Neural progenitor cell (in vitro differentiated cells): ENCODE data around the gene HOXA13. TPM values are rescaled to one million over a fixed set of nuclear protein-coding genes. Genes with fewer than 3 reads are reported as not detected.

ENCODE experiments used
- DNase-seq: peaks from one replicate; pipeline ENCODE4 v3.0.0-alpha.2; 2016; ENCODE audit warnings: low spot score
- H2AFZ ChIP-seq: fragments of 200-600 bp; sonication (generic); replicated peaks from 2 replicates; pipeline ENCODE4 v1.6.1; 2016; ENCODE audit warnings: antibody characterized with exemption
- H3F3A ChIP-seq: fragments of 200-600 bp; sonication (generic); 2 replicates; pipeline ENCODE4 v1.6.1; 2016; ENCODE audit warnings: antibody characterized with exemption, low read depth
- H3K27ac ChIP-seq: fragments of 200-600 bp; sonication (generic); 2 replicates; pipeline ENCODE4 v1.5.1; 2016; ENCODE audit warnings: mild to moderate bottlenecking
- H3K27me3 ChIP-seq: fragments of 200-600 bp; sonication (generic); 2 replicates; pipeline ENCODE4 v1.6.1; 2016; ENCODE audit warnings: mild to moderate bottlenecking, moderate library complexity
- H3K36me3 ChIP-seq: fragments of 200-600 bp; sonication (generic); 2 replicates; pipeline ENCODE4 v1.5.1; 2016
- H3K4me1 ChIP-seq: fragments of 200-600 bp; sonication (generic); 2 replicates; pipeline ENCODE4 v1.6.1; 2016; ENCODE audit warnings: mixed run types
- H3K4me2 ChIP-seq: fragments of 200-600 bp; sonication (generic); 2 replicates; pipeline ENCODE4 v1.6.1; 2016
- H3K4me3 ChIP-seq: fragments of 200-600 bp; sonication (generic); 2 replicates; pipeline ENCODE4 v1.5.1; 2016
- H3K79me2 ChIP-seq: fragments of 200-600 bp; sonication (generic); 2 replicates; pipeline ENCODE4 v1.6.1; 2016; ENCODE audit warnings: low read depth
- H3K9ac ChIP-seq: fragments of 200-600 bp; sonication (generic); 2 replicates; pipeline ENCODE4 v1.6.1; 2016
- H3K9me3 ChIP-seq: fragments of 200-600 bp; sonication (generic); 2 replicates; pipeline ENCODE4 v1.5.1; 2016; ENCODE audit warnings: low read depth
- H4K20me1 ChIP-seq: fragments of 200-600 bp; sonication (generic); 2 replicates; pipeline ENCODE4 v1.6.1; 2016; ENCODE audit warnings: low read depth
- H3K27ac Mint-ChIP-seq: 3 replicates; pipeline ENCODE4 v1.8.0; 2021; ENCODE audit warnings: mixed read lengths
- H3K27me3 Mint-ChIP-seq: 2 replicates; pipeline ENCODE4 v1.8.0; 2022; ENCODE audit warnings: low read depth, mild to moderate bottlenecking, inconsistent platforms, moderate library complexity, mixed read lengths; ENCODE audit not compliant: insufficient read depth
- H3K36me3 Mint-ChIP-seq: 3 replicates; pipeline ENCODE4 v1.8.0; 2021; ENCODE audit warnings: mixed read lengths
- H3K4me1 Mint-ChIP-seq: 3 replicates; pipeline ENCODE4 v1.8.0; 2021; ENCODE audit warnings: mixed read lengths
- H3K4me3 Mint-ChIP-seq: 3 replicates; pipeline ENCODE4 v1.8.0; 2021; ENCODE audit warnings: mild to moderate bottlenecking, moderate library complexity, mixed read lengths
- H3K9me3 Mint-ChIP-seq: 3 replicates; pipeline ENCODE4 v1.8.0; 2020; ENCODE audit warnings: mixed read lengths
- CTCF ChIP-seq: fragments of 200-600 bp; sonication (generic); IDR thresholded peaks from 2 replicates; pipeline ENCODE4 v1.5.1; 2017; ENCODE audit warnings: antibody characterized with exemption, mild to moderate bottlenecking
- EZH2 ChIP-seq: fragments of 200-600 bp; sonication (generic); IDR thresholded peaks from 2 replicates; pipeline ENCODE4 v1.6.1; 2017; ENCODE audit warnings: antibody characterized with exemption, mild to moderate bottlenecking, moderate library complexity
- EZH2phosphoT487 ChIP-seq: fragments of 200-600 bp; sonication (generic); IDR thresholded peaks from 2 replicates; pipeline ENCODE4 v1.6.1; 2017; ENCODE audit warnings: antibody characterized with exemption
- total RNA-seq: library from RNA; depleted of rRNA; stranded (reverse); fragments of >200 nt; gene quantifications from 2 replicates; pipeline ENCODE4 v1.2.3, GENCODE V29; 2015; ENCODE audit warnings: low replicate concordance

HOXA13 gene
- total RNA-seq, 1 donor from 2014 or later = not detected

DNA sequence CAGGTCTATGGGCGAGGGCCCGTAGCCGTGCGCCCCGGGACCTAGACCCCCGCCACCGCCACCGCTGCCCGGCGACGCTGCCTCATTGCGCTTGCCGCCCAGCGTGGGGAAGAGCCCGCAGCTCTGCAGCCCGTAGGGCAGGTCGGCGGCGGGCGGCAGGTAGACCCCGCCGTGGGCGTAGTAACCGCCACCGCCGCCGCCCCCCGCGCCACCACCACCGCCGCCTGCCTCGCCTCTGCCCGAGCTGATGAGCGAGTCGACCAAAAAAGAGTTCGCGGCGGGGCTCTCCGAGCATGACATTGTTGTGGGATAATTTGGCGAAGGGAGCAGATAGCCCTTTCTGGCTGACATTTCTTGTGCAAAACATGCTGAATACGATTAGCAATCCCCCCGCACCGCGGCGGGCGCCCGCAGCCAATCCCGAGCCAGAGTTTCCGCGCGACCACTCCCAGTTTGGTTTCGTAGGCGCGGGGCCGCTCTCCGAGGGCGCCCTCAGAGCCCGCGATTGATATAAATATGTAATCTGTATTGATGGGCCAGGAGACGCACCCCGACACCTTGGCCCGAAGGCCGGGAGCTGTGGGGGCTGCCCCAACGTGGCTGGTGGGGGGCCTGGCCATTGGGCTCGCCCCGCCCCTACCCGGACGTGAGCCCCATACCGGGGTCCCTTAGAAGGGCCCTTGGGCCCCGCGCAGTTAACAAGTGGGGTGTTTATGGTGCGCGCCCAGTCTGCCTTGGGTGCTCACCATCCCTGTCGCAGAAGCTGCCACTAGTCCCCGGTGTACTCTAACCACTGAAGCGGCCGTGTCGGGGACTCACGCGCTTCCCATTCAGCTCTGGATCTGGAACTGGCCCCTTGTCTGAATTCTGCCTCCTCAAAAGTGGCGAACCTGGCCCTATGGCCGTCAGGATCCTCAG lies 25.7 kb downstream of the HOXA13 start, which contains the start of gene HOXA10:
Gene HOXA10, minus strand, starts transcription at position 365 of the 918 bp plus-strand sequence. Its CDS starts 14 bp downstream, at position 351.
- Mint-ChIP-seq H3K27ac (no peak within 1 kb of the TSS), H3K4me3 (no peak within 1 kb of the TSS), H3K9me3 (peaks cover 16% of the 10 kb centered on the region), H3K4me1 (peaks cover 2% of the 10 kb centered on the region), H3K36me3 (no peaks in the 10 kb centered on the region), H3K27me3 (peaks cover 80% of the 10 kb centered on the region)
- Histone ChIP-seq H3K4me1 (no peaks in the 10 kb centered on the region), H2AFZ (no peak within 1 kb of the TSS), H3K27me3 (peaks cover 100% of the 10 kb centered on the region), H3F3A (no peaks in the 10 kb centered on the region), H3K27ac (no peak within 1 kb of the TSS), H4K20me1 (peaks cover 98% of the 10 kb centered on the region), H3K4me3 (no peak within 1 kb of the TSS), H3K36me3 (no peaks in the 10 kb centered on the region), H3K9ac (no peak within 1 kb of the TSS), H3K4me2 (peak within 1 kb of the TSS; percentile 42), H3K79me2 (no peaks in the 10 kb centered on the region), H3K9me3 (no peaks in the 10 kb centered on the region)
- DNase-seq = no peak
- TF ChIP-seq EZH2phosphoT487 (peak; percentile 95), CTCF (no peak), EZH2 (peak; percentile 72)

GRCh38 chr7:27173511-27173955 lies 26.4 kb downstream of the HOXA13 start:
- DNase-seq = no peak
- Histone ChIP-seq H2AFZ (no peak overlapping the region), H3K27me3 (peaks cover 100% of the 10 kb centered on the region), H3K27ac (no peak overlapping the region), H3K4me1 (no peaks in the 10 kb centered on the region), H3K79me2 (no peaks in the 10 kb centered on the region), H3K4me3 (no peak overlapping the region), H4K20me1 (peaks cover 98% of the 10 kb centered on the region), H3K36me3 (no peaks in the 10 kb centered on the region), H3K9ac (no peak overlapping the region), H3K4me2 (peak overlapping the region; percentile 42), H3F3A (no peaks in the 10 kb centered on the region), H3K9me3 (no peaks in the 10 kb centered on the region)
- H3K27ac Mint-ChIP-seq = no peak overlapping the region
- H3K27me3 Mint-ChIP-seq = peaks cover 80% of the 10 kb centered on the region
- H3K4me1 Mint-ChIP-seq = peaks cover 2% of the 10 kb centered on the region
- peaks cover 12% of the 10 kb centered on the region for H3K9me3 Mint-ChIP-seq
- no peaks in the 10 kb centered on the region for H3K36me3 Mint-ChIP-seq
- no peak overlapping the region for H3K4me3 Mint-ChIP-seq
- TF ChIP-seq EZH2 = peak; percentile 99
- no peak for TF ChIP-seq CTCF
- TF ChIP-seq EZH2phosphoT487 = peak; percentile 97

DNA sequence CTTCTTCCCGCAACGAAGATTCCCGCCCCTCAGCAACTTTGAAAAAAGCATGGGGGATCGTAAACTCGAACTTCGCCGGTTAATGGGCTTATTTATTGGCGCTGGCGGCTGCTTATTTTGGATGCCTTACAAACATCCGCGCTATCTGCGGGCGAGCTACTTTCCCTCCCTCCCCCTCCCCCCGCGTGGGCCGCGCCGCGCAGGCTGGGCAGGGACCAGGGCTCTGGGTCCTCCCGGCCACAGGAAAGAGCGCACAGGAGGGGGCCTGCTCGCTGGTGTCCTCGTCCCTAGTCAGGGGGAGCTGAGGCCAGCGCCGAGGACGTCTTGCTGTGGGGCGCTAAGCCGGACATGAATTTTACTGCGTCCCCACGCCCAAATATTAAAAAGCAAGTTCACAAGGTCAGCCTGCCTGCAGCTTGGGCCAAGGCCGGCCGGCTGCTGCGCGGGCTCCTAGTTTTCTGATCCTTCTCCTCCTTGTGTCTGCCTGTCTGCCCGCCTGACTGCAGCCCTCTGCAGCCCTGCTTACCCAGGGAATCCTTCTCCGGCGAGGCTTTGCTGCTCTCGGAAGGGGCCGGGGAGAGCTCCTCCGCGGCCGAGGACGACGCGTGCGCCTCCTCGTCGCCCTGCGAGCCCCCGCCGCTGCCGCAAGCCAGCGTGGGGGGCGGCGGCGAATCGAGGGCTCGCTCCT lies 26.9 kb downstream of the HOXA13 start:
- H3K27ac ChIP-seq = no peak overlapping the region
- Mint-ChIP-seq H3K27me3 (peaks cover 80% of the 10 kb centered on the region), H3K36me3 (no peaks in the 10 kb centered on the region), H3K27ac (no peak overlapping the region), H3K4me3 (no peak overlapping the region), H3K4me1 (peaks cover 2% of the 10 kb centered on the region), H3K9me3 (peaks cover 12% of the 10 kb centered on the region)
- no peak for TF ChIP-seq CTCF
- TF ChIP-seq EZH2 = no peak
- TF ChIP-seq EZH2phosphoT487 = no peak
- no peaks in the 10 kb centered on the region for H3K4me1 ChIP-seq
- peak overlapping the region; percentile 42 for H3K4me2 ChIP-seq
- no peaks in the 10 kb centered on the region for H3F3A ChIP-seq
- H3K36me3 ChIP-seq = no peaks in the 10 kb centered on the region
- H3K9ac ChIP-seq = no peak overlapping the region
- no peak overlapping the region for H2AFZ ChIP-seq
- DNase-seq = peak; percentile 60
- no peaks in the 10 kb centered on the region for H3K9me3 ChIP-seq
- peaks cover 100% of the 10 kb centered on the region for H3K27me3 ChIP-seq
- H3K4me3 ChIP-seq = no peak overlapping the region
- no peaks in the 10 kb centered on the region for H3K79me2 ChIP-seq
- H4K20me1 ChIP-seq = peaks cover 98% of the 10 kb centered on the region
